GM21737 (cell line): Measurements from ENCODE around the gene TPRN.

ENCODE experiments used
- ATAC-seq: cut with Tn5 transposase; IDR thresholded peaks from one replicate; pipeline ENCODE4 v1.9.1; 2021; ENCODE audit warnings: mild to moderate bottlenecking, moderate library complexity; ENCODE audit not compliant: unreplicated experiment

Gene TPRN

DNA sequence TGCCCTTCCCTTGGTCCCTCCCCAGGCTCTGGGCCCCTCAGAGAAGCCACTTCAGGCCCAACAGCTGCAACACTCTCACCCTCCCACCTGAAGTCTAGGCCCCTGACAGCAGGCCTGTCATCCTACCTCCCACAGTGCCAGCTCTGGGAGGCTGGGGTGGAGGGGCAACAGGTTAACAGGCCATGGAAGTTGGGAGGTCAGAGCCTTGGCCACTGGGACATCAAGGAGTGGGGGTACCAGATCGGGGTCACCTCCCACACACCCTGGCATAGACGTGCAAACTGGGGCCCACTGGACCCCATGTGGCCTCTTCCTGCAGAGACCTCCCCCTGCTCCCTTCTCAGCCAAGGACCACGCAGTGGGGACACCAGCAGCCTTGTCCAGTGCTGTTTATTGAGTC is 9.3 kb downstream of the TPRN start:
- ATAC-seq, result no peak

GRCh38 chr9:137190315-137190856 is 10.2 kb downstream of the TPRN start:
- ATAC-seq, result no peak

GRCh38 chr9:137189297-137190295 is 10.9 kb downstream of the TPRN start:
- ATAC-seq, result no peak

DNA sequence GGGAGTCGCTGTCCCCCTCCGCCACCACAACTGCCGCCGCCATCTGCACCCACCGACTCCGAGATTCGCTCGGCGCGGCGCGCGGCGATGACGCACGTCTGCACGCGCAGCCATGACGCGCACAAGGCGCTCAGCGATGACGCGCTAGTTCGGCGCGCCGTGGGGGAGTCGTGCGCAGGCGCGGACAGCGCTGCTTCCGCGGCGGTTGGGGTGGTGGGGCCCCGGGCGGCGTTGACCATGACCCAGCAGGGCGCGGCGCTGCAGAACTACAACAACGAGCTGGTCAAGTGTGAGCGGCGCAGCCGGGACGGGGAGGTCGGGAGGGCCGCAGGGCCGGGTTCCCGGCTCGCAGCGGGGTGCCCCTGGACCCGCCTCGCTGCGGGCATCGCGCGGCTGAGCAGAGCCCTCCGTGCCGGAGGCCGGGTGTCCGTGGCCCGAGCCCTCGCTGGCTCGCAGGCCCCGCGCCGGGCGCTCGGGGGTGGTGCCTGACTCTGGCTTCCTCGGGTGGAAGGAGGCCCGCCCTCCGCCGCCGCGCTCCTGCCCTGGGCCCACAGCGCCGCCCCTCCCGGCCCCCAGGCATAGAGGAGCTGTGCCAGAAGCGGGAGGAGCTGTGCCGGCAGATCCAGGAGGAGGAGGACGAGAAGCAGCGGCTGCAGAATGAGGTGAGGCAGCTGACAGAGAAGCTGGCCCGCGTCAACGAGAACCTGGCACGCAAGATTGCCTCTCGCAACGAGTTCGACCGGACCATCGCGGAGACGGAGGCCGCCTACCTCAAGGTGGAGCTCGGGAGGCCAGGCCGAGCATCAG is 11.8 kb downstream of the TPRN start, which contains the start of the genes ANAPC2 and SSNA1:
Gene ANAPC2, minus strand, starts transcription at position 71 of the 807 bp plus-strand sequence. Its CDS starts 28 bp downstream, at position 43.
Gene SSNA1, plus strand, starts transcription at position 187 of the 807 bp plus-strand sequence. Its CDS starts 51 bp downstream, at position 238.
- ATAC-seq, result peak; percentile 66

GRCh38 chr9:137188086-137188489 is 12.5 kb downstream of the TPRN start:
- ATAC-seq, result no peak

DNA sequence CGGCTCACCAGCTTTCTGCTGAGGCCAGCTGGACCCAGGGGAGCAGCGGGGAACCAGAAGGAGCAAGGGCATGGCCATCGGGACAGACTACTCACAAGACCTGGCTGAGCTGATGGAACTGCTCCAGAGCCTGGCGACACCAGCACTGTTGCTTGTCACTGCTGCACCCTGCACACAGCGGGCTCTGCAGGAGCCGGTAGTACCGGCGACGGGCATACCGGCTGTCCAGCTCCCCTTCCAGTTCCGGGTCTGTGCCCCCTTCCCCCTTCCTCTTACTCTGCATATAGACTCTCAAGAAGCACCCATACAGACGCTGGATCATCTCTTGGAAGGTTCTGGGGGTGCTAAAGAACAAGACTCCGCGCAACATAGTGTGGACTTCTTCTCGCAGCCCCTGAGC is 13.2 kb downstream of the TPRN start:
- no peak for ATAC-seq

DNA sequence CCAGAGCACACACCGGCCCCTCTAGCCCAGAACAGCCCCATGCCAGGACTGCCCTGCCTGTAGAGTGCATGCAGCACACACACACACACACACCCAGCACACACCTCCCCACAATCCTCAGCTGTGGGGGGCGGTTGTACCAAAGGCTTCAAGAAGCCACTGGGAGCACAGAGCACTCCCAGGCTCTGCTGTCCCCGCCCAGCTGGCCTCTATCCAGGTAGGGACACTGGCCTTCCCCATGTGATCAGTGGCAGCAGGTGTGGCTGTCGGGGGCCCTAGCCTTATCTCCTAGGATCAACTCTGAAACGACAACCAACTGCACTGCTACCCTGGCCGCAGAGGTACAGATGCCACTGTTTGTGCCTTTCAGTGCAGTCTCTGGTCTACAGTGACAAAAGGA is 14.2 kb downstream of the TPRN start:
- no peak for ATAC-seq

GRCh38 chr9:137185921-137186320 is 14.6 kb downstream of the TPRN start:
- ATAC-seq, result no peak

- no peak for ATAC-seq
Observed at GRCh38 chr9:137184881-137185660, 15.5 kb downstream of the TPRN start.

GRCh38 chr9:137183980-137184595 is 16.5 kb downstream of the TPRN start:
- ATAC-seq, result no peak

DNA sequence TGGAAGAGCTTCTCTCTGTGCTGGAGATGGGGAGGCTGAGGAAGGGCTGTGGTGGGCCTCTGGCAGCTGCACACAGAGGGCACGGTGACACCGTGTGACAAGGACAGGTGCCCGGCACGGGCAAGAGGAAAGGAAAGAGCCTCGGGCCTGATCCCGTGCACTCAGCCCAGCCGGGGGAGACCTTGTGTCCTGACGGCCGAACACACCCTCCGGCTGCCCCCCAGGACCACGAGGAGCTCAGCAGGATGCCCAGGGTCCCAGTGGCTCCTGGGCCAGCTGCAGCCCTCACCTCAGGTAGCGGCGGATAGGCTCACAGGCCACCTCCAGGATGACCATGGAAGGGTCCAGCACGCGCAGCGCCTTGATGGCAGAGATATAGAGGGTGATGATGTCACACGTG is 17.7 kb downstream of the TPRN start:
- no peak for ATAC-seq

DNA sequence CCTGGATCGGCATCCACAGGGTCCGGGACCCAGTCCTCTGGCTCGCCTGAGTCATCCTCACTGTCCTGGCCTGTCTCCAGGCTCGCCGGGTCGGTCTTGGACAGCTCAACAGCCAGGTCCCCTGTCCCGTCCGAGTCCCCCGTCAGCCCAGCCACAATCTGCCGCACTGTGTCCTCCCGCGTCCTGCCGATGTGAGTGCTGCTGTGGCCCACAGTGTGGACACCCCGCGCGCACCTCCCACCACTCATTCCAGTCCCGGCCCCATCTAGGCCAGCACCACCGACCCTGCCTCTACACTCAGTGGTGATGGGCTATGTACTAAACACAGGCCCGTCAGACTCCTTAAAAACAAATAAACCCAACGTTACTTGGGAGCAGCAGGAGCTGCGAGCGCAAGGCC is 18.9 kb downstream of the TPRN start:
- ATAC-seq, result no peak

DNA sequence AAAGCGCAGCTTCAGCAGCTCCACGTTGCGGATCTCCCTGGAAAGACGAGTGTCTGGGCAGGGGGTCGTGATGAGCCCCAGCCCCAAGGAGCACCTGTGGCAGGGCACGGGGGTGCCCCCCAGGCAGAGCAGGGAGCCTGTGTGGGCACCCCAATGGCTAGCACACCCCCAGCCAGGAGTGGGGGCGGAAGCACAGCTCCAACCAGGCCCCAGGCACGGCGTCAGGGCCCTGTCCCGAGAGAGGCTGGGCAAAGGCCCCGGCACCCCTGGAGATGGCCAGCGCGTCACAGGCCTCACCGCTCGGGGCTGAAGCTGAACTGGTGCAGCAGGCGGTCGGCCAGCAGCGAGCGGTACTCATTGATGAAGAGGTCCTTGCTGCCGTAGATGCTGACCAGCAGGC is 20.1 kb downstream of the TPRN start:
- ATAC-seq, result no peak

DNA sequence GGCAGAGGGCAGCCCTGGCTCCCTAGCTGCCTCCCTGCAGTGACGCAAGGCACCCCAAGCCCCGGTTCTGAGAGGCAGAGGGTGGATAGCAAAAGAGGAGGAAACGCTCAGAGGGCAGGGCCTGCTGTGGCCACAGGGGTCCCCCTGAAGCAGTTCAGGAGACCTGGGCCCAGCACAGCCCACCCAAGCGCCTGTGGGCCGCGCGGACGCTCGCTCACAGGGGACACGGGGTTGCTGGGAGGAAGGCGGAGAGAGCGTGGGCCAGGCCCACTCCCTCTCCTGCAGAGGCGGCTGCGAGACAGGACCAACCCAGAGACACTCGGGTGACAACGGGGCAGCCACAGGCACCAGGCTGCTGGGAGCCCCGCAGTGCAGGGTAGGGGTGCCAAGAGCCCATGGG is 20.8 kb downstream of the TPRN start:
- ATAC-seq, result no peak

- no peak for ATAC-seq
Observed at GRCh38 chr9:137178939-137179630, 21.5 kb downstream of the TPRN start.

DNA sequence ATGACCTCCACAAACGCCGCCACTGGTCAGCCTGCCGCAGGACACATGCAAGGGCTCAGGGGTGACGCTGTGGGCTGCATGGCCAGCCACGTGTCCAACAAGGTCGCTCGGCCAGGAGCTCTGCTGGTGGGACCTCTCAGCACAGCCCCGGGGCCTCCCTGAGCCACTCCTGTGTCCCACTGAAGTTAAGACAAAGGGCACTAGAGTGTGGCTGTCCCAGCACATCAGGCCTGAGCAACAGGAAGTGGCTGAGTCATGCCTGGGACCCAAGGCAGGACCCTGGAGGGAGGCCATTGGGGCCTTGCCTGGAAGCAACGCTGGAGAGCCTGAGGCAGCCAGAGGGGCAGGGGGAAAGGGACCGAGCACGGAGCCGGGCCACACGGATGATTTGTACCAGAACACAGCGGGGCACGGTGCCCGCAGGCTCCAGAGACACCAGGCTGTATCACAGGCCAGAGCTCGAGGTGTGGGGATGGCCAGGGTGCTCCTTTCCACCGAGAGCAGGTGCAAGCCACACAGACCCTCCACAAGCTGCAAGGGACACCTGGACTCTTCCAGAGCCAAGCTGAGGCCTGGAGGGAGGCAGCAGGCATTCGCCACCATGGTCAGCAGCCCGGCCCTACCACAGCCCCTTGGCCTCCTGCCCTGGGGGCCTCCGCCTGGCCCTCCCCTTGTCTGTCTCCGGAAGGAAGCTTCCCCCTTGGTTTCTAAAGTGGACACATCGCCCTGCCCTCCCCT is 22.2 kb downstream of the TPRN start:
- no peak for ATAC-seq

GRCh38 chr9:137176302-137177182 is 24.0 kb downstream of the TPRN start:
- ATAC-seq, result no peak
